Skin of body (tissue), 2 donors: Measurements from ENCODE around the gene TNFAIP8. TPM values are rescaled to one million over a fixed set of nuclear protein-coding genes. Genes with fewer than 3 reads are reported as not detected.
A peak's percentile ranks its signal among the peaks of the same experiment; 100 is the strongest.

Source experiments
- DNase-seq: peaks from one replicate; lab custom pipeline; 2025; lab: John Stamatoyannopoulos, UW
- total RNA-seq: library from RNA; depleted of rRNA; stranded (reverse); fragments of >200 nt; gene quantifications from one replicate; pipeline ENCODE4 v1.2.3, GENCODE V29; 2014

TNFAIP8 gene
- total RNA-seq, 1 donor from 2014 or later = 47.7 TPM

DNA sequence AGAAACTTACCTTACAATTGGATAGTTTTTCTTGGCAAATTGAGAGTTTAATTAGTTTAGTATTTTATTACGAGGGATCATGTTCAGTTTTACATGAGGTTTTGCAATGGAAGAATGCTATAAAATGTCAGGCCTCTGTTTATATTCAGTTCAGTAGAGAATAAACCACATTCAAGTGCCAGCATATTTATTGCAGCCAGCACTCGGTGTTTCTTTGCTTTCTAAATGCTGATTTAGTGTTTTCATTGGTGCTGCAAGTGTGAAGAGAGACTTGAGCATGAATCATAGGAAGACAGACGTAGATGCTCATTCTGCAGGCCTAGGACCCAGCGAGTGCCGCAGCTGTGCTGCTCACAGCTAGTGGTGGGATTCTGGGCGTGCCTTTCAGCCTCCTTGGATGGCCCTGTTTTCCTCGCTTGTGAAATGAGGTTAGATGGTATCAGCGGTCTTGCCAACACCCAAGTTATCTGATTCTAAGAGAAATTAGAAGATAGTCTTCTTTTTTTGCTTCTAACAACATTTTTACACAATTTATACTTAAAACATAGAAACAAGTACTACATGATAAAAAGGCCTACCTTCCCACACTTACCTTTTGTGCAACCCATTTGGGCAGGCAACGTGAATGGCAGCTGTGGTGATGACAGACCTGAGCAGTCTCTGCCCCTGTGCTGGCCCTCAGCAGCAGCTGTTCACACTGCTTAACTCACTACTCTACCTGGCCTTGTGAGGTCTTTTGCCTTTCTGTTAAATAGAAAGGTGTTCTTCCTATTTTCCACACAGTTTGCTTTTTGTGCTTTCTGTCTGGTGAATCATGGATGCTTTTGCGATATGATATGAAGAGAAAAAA is 26.8 kb upstream of the TNFAIP8 start:
- peak; percentile 77 for DNase-seq

DNA sequence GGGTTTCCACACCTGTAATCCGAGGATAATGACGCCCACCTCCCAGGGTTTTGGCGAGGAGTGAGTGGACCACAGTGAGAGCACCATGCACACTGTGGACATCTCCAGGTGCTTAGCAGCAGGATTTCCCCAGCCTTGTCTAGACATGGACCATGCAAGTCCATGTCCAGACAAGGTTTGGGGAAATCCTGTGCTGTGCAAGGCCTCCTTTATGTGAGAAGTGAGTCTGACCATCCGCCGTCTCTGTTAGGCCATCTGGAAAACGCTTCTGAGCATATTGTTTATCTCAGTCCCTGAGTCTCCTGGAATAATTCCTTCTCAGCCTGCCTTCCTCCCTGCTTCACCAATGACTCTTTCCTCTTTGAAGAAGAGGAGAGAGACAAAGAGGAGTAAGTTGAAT is 26.2 kb upstream of the TNFAIP8 start:
- no peak for DNase-seq

DNA sequence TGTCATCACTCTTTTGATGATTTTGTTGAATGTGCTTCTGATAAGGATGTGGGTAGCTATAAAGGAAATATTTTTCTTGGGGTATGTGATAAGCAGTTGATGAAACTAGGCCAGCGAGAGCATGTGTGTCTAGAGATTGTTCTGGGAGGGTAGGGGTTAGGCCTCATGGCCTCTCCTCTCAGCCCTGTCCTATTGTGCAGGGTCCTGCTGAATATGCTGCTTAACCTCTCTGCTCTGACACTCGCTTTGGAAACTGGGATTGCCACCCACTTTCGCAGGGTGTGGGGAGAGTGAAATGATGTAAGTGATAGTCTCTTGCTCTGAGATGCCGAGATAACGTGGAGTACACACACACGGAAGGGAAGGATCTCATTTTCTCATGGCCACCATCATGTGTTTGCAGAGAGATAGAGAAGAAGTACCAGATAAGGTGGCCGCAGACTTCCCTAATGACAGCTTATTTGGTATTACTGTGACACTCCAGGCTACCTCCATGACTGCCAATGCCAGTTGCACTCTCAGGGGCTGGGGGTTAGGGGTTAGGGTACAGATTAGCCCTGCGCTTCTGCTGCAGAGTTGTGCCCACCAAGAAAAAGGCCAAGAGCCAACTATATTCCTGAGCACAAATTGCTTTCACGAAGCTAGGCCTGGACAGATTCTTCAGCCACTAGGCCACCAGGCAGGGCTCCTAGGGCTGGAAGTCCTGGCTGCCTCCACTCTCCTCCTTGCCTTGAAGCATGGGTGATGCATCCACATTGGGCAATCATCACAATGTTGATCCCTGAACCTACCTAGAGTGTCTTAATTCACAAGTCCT is 25.2 kb upstream of the TNFAIP8 start:
- DNase-seq = no peak

DNA sequence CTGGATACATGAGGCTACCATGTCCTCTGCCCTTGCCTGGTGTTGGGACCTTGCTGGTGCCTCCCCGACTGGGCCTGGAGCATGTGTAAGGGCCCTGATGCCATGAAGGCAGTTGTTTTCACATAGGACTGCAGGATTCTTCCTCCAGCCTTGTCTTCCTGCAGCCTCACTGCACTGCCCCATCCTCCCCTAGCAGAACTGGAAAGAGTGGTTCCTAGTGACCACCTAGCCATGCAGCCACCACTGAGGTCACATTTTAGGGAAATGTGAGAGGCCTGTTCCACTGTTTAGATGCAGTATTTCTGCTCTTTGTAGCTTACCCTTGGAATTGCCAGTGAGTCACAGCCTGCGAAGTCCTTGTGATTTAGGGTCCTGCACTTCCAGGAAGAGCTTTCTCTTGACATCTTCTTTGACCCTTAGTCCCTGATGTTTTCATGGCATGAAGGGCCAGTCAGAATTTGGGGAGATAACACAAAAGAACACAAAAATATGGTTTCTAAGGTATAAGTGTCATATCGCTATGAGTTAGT is 24.2 kb upstream of the TNFAIP8 start:
- no peak for DNase-seq

DNA sequence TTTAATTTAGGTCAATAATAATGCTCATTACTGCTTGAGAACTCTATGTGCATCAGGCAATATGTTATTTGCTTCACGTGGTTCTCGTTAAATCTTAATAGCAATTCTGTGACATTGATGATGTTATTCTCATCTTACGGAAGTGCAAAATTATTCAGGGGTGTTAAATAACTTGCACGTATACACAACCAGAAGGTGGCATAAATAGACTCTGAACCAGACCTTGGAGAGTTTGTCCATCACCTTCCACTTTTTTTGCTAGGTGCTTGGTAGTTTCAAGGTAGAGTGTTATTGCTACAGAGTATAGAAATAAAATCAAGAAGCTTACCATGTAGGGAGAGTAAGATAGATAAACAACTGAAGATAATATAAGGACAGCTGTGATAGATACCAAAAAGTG is 23.6 kb upstream of the TNFAIP8 start:
- no peak for DNase-seq

DNA sequence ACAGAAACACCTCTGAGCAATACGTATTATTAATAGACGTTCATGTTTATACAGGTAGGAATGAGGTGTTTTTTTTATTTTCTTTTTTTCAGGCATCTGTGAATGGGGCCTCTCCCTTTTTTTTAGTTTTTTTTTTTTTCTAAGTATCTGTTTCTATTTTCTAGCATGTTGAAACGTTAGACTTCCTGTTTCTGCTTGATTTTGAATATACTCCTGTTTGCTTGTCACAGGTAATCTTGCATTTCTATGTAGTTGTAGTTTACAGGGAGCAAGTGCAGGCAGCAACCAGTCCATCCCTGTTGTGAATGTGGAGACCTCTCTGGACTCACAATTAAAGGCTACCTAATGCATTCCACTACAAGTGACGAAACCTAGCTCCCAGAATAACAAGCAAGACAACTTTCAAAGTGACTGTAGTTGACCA is 22.8 kb upstream of the TNFAIP8 start:
- no peak for DNase-seq

DNA sequence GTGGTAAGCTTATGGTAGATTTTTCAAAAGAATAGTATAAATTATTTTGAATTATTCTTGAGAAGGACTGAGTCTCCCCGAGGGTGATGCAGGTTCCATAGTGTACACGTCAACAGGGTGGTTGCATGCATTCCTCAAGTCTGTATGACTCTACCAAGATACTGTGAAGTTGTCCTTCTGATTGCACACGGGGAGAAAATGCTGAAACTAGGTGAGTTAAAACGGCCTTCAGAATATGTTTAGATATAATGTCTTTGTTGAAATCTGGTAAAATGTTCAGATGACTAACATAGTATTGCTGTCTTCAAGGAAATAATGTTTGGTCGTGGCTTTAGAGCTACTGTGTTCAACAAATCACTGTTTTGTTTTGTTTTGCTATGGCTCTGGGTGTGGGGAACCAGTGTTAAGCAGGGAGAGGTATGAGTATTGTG is 22.4 kb upstream of the TNFAIP8 start:
- no peak for DNase-seq

DNA sequence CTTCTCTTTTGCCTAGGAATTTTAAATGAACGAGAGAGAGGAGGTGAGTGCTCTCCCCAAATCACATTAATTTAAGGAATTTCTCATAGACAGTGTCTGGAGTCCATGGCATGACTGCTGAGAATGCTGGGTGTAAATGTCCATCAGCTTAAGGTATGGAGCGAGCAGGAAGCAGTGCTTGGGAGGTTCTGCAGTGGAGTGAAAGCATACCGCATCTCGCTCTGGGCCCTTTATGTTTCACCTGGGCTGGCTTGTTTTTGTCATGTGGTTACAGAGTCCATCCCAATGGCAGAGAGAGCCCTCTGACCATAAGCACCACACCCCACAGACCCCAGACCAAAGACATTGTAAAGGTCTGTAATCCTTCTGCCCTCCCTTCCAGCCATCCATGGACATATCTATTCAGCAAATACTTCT is 20.6 kb upstream of the TNFAIP8 start:
- no peak for DNase-seq

DNA sequence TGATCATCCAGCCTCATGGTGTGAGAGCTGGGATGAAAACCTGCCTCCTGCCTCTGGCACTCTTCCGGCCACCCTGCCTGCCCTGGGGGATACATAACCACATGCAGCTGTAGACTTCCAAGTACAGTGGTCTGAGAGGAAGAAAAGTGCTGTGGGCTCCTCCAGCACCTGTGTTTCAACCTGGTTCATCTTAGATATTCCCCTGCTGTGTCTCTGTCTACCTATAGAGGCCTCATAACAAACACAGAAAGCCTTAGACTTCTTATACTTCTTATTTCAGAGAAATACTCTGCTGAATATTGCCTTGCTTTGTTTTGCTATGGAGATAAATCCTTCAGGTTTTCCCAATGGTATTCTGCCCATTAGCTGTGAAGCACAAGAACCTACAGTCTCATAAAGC is 19.6 kb upstream of the TNFAIP8 start:
- no peak for DNase-seq

DNA sequence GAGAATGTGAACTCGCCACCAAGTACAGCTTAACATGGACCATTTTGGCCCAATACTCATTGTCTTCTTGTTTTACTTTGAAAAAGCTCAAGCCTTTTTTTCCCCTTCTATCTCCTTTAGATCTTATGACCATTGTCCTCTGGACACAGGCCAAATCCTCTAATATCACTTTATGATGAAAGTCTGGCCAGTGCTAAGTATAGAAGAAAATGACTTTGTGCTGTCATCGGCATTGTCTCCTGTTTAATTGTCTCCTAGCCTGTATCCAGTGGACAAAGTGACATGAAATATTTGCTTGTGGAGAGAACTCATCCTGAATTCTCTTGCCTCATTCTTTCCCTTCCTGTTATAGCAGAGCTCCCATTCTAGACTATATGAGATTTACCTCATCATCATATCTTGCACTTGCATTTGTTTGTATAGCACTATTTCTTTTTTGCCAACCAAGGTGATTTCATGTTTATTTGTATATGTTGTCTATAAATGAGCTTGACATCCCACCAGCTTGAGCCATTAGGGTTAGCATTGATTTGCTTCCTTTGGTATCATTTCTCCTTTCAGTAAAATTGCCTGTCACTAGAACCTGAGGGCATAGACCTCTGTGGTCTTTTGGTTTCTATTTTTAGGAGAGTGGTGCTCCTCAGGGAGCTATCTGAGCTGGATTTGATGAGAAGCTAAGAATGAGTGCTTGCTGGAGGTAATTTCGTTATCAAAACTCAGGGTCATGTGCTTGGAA is 18.8 kb upstream of the TNFAIP8 start:
- DNase-seq = no peak

DNA sequence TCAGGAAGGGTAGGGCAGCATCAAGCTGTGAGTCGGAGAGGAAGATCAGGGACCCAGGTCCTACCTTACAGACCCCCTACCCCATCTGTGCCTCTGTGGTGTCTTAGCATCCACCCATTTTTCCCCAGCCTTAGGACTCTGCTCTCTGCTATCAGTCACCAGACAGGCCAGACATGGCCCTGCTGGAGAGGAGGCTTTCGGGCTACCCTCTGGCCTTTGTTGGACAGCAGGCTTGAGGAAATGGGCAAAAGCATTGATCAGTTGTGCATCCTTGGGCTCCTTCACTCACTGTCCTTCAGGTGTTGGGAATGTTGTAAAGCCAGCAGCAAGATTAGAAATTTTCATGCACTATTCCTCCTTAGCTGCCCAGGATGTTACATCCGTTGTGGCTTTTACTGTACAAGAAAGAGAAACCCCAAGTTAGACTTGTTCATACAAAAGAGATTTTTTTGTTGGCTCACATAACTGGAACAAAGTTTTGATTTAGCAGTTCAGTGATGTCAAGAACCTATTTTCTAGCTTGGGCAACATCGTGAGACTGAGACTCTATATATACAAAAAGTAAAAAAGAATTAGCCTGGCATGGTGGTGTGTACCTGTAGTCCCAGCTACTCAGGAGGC is 17.4 kb upstream of the TNFAIP8 start:
- DNase-seq = no peak

DNA sequence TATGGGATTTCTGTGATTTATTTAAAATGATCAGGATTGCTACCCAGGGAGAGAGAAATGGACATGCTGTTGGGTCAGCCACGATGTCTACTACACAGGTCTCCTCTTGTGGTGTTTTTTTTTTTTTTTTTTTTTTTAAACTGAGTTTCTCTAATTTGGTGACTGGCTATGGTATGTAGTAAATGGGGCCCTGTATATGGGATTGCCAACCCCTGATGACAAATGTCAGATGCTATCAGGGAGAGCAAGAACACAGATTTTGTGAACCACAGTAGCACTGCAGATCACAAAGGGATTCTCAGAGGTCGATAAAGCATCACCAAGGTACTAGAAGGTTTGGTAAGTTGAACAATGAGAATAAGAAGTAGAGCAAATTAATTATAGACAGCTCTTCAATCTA is 16.5 kb upstream of the TNFAIP8 start:
- DNase-seq = no peak

DNA sequence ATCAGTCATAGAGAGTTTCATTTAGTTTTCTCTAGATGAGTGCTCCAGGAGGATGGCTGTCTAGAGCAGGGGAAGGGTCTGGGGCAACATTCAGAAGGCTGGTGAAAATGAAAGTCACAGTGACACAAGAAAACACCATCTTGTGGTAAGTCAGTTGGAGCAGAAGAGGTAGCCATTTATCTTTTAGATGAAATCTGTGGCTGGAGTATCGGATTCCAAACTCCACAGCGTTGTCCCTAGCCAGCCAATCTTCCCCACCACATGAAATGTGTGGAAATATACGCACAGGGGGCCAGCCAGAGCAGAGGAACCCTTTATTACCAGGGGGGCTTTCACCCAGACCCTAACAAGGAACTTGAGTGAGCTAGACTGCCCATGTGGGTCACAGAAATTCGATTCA is 15.9 kb upstream of the TNFAIP8 start:
- DNase-seq = no peak

DNA sequence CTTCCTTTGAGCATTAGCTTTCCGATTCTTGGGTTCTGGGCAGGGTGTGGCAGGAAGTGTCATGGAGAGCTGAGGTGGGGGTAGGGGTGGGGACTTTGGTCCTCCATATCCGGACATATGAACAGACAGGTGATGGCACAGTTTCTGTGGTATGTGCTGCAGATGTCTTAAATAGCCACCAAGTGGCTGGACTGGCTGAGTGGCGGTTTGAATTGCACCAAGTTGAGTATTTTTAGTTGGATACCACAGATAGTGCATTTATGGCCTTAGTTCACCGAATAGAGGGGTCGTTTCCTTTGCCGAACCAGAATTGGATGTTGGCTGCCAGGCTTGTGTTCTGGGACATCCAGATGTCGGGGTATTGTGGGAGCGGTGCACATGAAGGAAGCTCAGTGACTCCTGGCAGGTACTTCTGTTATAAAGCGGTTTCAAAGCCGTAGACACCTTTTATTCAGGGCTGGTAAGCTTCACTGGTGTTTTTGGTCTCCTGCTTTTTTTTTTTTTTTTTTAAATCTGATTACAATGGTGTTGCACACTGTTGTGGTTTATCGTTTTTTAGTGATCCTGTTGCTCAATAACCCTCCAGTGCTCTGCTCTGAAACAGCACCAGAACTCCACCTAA is 15.1 kb upstream of the TNFAIP8 start:
- DNase-seq = no peak

DNA sequence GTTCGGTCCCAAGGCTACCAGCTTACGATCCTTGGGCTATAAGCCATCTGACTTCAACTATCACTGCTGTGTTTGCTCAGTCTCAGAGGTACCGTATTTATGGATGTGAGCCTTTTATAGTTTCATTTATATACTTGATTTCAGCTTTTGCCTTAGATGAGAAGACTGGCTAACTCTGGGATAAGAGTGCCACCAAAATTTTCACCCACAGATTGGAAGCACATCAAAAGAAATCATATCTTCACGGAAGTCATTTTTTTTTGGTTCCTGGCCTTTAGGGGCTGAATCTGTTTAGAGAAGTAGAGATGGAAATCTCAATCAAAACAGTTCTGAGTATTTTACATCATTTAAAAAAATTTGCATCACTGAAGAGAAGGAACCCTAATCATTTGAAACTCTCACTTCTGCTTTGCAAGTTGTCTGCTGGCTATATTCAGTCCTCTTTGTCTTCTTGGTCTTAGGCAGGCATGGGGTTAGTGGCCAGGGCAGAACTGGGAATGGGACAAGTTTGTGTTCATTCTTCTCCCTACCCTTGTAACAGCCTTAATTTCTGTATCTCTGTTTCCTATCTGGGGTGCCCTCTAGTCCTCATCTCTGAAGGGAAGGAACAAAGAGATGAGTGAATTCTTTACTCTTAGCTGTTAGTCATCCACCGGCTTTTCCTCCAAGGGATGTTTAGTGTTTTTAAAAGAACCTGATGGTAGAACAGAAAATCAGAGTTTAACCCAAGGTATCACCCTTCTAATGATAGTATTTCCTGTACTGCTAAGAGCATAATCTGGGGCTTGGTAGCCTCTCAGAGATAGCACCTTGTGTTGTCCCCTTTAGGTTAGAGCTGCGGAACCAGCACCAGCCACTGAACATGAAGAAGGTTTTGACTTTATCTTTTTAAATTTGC is 14.1 kb upstream of the TNFAIP8 start:
- no peak for DNase-seq

DNA sequence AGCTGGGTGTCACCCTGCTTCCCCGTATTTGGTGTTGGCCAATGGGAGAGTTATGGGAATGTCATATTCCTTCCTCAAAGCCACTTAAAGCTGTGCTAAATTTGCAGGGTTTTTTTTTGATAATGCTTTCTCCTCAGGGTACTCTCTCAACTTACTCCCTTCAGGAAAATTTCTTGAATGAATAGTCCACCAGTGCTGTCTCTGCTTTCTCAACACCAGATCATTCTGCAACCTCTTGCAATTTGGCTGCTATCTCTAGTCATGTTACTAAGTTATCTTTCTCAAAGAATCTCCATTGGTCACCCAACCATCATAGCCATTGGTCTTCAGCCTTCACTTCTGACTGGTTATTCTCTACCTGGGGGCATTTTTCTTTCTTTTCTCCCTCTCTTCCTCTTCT is 13.4 kb upstream of the TNFAIP8 start:
- DNase-seq = no peak

DNA sequence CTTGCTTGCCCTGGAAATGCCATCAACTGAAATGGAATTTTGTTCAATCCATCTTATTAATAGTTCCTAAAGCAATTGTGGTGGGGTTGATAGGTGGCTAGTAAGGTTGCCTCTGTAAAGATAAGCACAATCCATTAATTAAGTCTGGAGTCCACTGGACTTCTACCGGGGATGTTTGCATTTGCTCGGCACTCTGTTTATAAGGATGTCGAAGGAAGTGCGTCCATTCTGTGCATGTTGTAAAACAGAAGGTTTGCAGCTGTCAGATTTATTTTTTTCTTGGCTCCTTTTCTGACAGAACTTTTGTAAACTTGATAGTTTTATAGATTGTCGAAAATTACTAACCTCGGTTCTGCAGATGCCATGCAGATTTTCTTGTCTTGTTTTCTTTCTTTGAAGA is 12.8 kb upstream of the TNFAIP8 start:
- DNase-seq = peak; percentile 21

DNA sequence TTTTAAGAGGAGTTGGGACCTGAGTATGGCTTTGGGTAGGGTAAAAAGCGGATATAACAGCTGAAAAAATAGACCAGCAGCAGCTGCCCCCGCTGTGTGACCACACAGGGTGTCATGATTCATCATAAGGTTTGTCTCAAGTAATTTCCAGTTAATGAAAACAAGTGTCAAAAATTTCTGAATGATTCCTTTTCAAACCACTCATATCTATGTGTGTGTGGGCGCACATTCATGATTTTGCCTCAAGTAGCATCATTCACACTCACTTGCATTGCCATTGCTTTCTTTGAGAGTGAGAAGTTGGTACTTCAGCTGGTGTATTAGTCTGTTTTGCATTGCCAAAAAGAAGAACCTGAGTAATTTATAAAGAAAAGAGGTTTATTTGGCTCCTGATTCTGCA is 12.1 kb upstream of the TNFAIP8 start:
- no peak for DNase-seq

DNA sequence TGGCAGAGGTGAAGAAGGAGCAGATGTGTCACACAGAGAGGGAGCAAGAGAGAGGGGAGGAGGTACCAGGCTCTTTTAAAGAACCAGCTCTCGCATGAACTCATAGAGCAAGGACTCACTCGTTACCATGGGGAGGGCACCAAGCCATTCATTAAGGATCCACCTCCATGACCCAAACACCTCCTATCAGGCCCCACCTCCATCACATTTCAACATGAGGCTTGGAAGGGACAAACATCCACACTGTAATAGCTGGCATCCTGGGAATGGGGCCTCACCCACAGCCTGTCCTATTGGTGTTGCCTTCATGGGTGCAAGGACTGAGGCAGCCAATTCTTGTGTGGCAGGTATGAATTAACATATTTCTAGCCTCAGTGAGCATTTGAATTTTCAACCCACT is 11.6 kb upstream of the TNFAIP8 start:
- no peak for DNase-seq

DNA sequence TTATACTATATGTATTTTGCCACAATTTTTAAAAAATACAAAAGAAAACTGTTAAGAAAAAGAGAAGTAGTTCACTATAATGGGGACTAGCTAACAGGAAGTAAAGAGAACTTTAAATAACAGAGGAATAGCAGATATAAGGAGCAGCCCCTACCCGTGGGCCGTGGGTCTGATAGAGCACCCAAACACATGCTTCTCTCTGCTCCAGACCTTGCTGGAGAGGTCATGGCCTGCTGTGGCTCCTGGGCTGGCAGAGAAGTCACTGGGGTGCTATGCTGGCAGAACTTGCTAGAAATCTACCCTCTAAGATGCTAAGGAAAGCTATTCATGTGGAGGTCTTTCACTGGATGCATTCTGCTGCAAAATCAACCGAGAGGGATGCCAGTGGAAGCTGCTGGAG is 10.0 kb upstream of the TNFAIP8 start:
- no peak for DNase-seq
